MM.1S (cell line): Measurements from ENCODE around the gene ING4.

Experiments
- DNase-seq: peaks from one replicate; pipeline ENCODE4 v3.0.0-alpha.2; 2015
- H2AFZ ChIP-seq: fragments of 300-600 bp; sonication (generic); 2 replicates; pipeline ENCODE4 v1.6.0; 2016; ENCODE audit warnings: antibody characterized with exemption, low read length
- H3F3A ChIP-seq: fragments of 300-600 bp; sonication (generic); 2 replicates; pipeline ENCODE4 v1.6.1; 2016; ENCODE audit warnings: mild to moderate bottlenecking, antibody characterized with exemption, low read length, moderate library complexity, mixed read lengths; ENCODE audit not compliant: insufficient read depth
- H3K27ac ChIP-seq: fragments of 300-600 bp; sonication (generic); 2 replicates; pipeline ENCODE4 v1.5.1; 2016; ENCODE audit warnings: mild to moderate bottlenecking, low read length
- H3K27me3 ChIP-seq: fragments of 300-600 bp; sonication (generic); replicated peaks from 2 replicates; pipeline ENCODE4 v1.6.0; 2016; ENCODE audit warnings: low read length; ENCODE audit not compliant: insufficient read depth
- H3K36me3 ChIP-seq: fragments of 300-600 bp; sonication (generic); replicated peaks from 2 replicates; pipeline ENCODE4 v1.6.1; 2016; ENCODE audit warnings: mild to moderate bottlenecking, low read length, mixed read lengths; ENCODE audit not compliant: insufficient read depth
- H3K4me1 ChIP-seq: fragments of 300-600 bp; sonication (generic); 2 replicates; pipeline ENCODE4 v1.6.1; 2016; ENCODE audit warnings: low read length, mixed read lengths
- H3K4me2 ChIP-seq: fragments of 300-600 bp; sonication (generic); 2 replicates; pipeline ENCODE4 v1.6.0; 2016; ENCODE audit warnings: low read depth, low read length
- H3K4me3 ChIP-seq: fragments of 300-600 bp; sonication (generic); 2 replicates; pipeline ENCODE4 v1.5.1; 2016; ENCODE audit warnings: low read length, mixed read lengths
- H3K79me2 ChIP-seq: fragments of 300-600 bp; sonication (generic); 2 replicates; pipeline ENCODE4 v1.6.1; 2016; ENCODE audit warnings: mixed run types, low read length, mixed read lengths
- H3K9ac ChIP-seq: fragments of 300-600 bp; sonication (generic); 2 replicates; pipeline ENCODE4 v1.6.1; 2016; ENCODE audit warnings: low read length, mixed read lengths
- H3K9me2 ChIP-seq: fragments of 300-600 bp; sonication (generic); replicated peaks from 2 replicates; pipeline ENCODE4 v1.6.1; 2016; ENCODE audit warnings: mild to moderate bottlenecking, low read length, mixed read lengths; ENCODE audit not compliant: insufficient read depth
- H3K9me3 ChIP-seq: fragments of 300-600 bp; sonication (generic); replicated peaks from 2 replicates; pipeline ENCODE4 v1.6.1; 2016; ENCODE audit warnings: mild to moderate bottlenecking, low read length, mixed read lengths; ENCODE audit not compliant: insufficient read depth
- H4K20me1 ChIP-seq: fragments of 300-600 bp; sonication (generic); 2 replicates; pipeline ENCODE4 v1.6.1; 2016; ENCODE audit warnings: mild to moderate bottlenecking, low read length, moderate library complexity, mixed read lengths; ENCODE audit not compliant: insufficient read depth
- EZH2 ChIP-seq: fragments of 300-600 bp; sonication (generic); optimal IDR thresholded peaks from 2 replicates; pipeline ENCODE3; 2017; ENCODE audit warnings: low read depth, mild to moderate bottlenecking, antibody characterized with exemption, low read length, mixed read lengths
- EZH2phosphoT487 ChIP-seq: fragments of 300-600 bp; sonication (generic); IDR thresholded peaks from 2 replicates; pipeline ENCODE4 v1.6.1; 2018; ENCODE audit warnings: antibody characterized with exemption, low read length
- TF ChIP-seq, protein P1 (sequence below): fragments of 300-600 bp; sonication (generic); IDR thresholded peaks from 2 replicates; pipeline ENCODE4 v1.5.1; 2016; ENCODE audit warnings: antibody characterized with exemption, low read length, mixed read lengths

ING4 gene

DNA sequence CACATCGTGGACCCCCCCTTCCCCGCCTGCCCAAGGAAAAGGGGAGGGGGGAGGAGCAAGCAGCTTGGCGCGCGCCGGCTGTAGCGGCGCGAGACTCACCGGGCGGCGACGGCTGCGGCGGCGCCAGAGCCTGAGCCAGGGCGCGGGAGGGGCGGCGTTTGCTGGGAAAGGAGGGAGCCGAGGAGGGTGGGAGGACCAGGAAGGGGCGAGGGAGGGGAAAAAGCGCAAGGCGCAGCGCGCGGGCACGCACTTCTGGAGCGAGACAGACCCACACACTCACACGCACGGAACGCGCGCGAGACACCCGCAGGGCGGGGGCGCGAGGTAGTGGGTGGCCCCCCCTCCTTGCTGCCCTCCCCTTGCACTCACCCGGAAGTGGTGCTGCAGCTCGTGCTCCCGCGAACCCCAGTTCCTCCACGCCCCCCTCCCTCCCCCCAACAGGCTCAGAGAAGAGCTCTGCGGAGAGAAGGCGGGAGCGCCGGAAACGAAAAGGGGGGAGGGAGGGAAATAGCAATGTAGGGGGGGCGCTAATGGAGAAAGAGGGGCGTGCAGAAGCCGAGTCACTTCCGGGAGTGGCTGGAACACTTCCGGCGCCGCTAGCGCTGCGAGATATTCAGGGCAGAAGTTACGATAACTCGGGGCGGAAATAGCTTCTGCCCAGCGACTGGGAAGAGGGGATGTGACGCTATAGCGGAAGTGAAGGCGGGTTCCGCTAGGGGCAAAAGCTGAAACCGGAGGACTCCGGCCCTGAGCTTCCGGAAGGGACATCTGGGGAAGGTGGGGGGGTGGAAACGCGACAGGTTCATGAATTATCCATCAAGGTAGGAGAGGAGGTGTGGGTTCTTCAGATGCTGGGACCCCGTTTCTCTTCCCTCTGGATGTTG is 26.3 kb upstream of the ING4 start, which contains the start of gene ZNF384:
ZNF384 (minus strand) TSS at position 377 of the 884 bp plus-strand sequence. CDS start 9,855 bp downstream, outside the sequence.
- H3K36me3 ChIP-seq: no peaks in the 10 kb centered on the region
- no peaks in the 10 kb centered on the region for H3F3A ChIP-seq
- H3K9me3 ChIP-seq: no peaks in the 10 kb centered on the region
- H3K4me2 ChIP-seq: peak within 1 kb of the TSS; percentile 92
- no peaks in the 10 kb centered on the region for H3K9me2 ChIP-seq
- H3K4me3 ChIP-seq: peak within 1 kb of the TSS; percentile 77
- peak; percentile 100 for DNase-seq
- H3K4me1 ChIP-seq: peaks cover 18% of the 10 kb centered on the region
- H2AFZ ChIP-seq: peak within 1 kb of the TSS; percentile 68
- peaks cover 58% of the 10 kb centered on the region for H3K79me2 ChIP-seq
- H4K20me1 ChIP-seq: no peaks in the 10 kb centered on the region
- peaks cover 2% of the 10 kb centered on the region; the same call in 1 of the 2 replicates for H3K27me3 ChIP-seq
- TF ChIP-seq, protein P1, sequence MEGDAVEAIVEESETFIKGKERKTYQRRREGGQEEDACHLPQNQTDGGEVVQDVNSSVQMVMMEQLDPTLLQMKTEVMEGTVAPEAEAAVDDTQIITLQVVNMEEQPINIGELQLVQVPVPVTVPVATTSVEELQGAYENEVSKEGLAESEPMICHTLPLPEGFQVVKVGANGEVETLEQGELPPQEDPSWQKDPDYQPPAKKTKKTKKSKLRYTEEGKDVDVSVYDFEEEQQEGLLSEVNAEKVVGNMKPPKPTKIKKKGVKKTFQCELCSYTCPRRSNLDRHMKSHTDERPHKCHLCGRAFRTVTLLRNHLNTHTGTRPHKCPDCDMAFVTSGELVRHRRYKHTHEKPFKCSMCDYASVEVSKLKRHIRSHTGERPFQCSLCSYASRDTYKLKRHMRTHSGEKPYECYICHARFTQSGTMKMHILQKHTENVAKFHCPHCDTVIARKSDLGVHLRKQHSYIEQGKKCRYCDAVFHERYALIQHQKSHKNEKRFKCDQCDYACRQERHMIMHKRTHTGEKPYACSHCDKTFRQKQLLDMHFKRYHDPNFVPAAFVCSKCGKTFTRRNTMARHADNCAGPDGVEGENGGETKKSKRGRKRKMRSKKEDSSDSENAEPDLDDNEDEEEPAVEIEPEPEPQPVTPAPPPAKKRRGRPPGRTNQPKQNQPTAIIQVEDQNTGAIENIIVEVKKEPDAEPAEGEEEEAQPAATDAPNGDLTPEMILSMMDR: no peak
- no peak for TF ChIP-seq EZH2phosphoT487
- TF ChIP-seq EZH2: no peak
- peak within 1 kb of the TSS; percentile 76 for H3K27ac ChIP-seq
- peak within 1 kb of the TSS; percentile 94 for H3K9ac ChIP-seq

DNA sequence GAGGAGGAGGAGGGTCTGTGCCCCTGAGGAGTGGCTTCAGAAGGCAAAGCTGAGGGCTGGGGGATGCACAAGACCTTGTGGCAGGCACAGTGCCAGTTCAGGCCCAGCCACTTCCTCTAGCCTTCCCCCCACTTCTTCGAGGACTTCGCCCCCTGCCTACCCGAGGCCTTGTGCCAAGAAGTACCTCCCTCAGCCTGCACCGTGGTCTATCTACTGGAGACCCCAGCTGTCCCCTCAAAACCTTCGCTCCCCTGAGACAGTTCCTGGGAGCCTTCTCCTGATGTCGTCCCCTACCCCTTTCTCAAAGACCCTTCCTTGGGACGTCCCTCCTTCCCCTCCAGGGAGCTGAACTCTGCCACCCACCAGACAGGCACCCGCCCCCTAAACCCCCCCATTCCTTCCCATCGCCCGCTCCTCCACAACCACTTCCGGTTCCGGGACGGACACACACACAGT is 25.7 kb upstream of the ING4 start:
- Histone ChIP-seq H3K4me3 (peak overlapping the region; percentile 77), H3K9me3 (no peaks in the 10 kb centered on the region), H2AFZ (peak overlapping the region; percentile 61), H4K20me1 (0 out of 2 replicates have a peak, but pooled peaks cover 3% of the 10 kb centered on the region), H3K27ac (peak overlapping the region; percentile 76; the same call in 1 of the 2 replicates), H3K4me2 (peak overlapping the region; percentile 92), H3K9me2 (no peaks in the 10 kb centered on the region), H3K79me2 (peaks cover 64% of the 10 kb centered on the region), H3K36me3 (no peaks in the 10 kb centered on the region), H3K4me1 (peaks cover 18% of the 10 kb centered on the region), H3F3A (no peaks in the 10 kb centered on the region), H3K9ac (peak overlapping the region; percentile 94), H3K27me3 (no peaks in the 10 kb centered on the region)
- DNase-seq: peak; percentile 26
- TF ChIP-seq, protein P1: no peak
- no peak for TF ChIP-seq EZH2phosphoT487
- no peak for TF ChIP-seq EZH2

- Histone ChIP-seq H3K9me2 (no peaks in the 10 kb centered on the region), H3K4me1 (peaks cover 18% of the 10 kb centered on the region), H3K36me3 (no peaks in the 10 kb centered on the region), H3K9me3 (no peaks in the 10 kb centered on the region), H3F3A (no peaks in the 10 kb centered on the region), H3K9ac (no peak overlapping the region), H3K27ac (no peak overlapping the region), H3K79me2 (peaks cover 90% of the 10 kb centered on the region), H3K27me3 (no peaks in the 10 kb centered on the region), H3K4me3 (no peak overlapping the region), H4K20me1 (0 out of 2 replicates have a peak, but pooled peaks cover 3% of the 10 kb centered on the region), H3K4me2 (peak overlapping the region; percentile 25; the same call in 1 of the 2 replicates), H2AFZ (no peak overlapping the region)
- DNase-seq: no peak
- no peak for TF ChIP-seq EZH2phosphoT487
- no peak for TF ChIP-seq EZH2
- TF ChIP-seq, protein P1: no peak
Measured at GRCh38 chr12:6685814-6686213, 22.9 kb upstream of the ING4 start.
